ENCODE data around the gene PRXL2A. TPM values are rescaled to one million over a fixed set of nuclear protein-coding genes. Genes with fewer than 3 reads are reported as not detected.

PRXL2A gene
- total RNA-seq, 4 donors from 2014 or later, result 65.1 to 106 (median 89.0) TPM

- TF ChIP-seq, protein P1, sequence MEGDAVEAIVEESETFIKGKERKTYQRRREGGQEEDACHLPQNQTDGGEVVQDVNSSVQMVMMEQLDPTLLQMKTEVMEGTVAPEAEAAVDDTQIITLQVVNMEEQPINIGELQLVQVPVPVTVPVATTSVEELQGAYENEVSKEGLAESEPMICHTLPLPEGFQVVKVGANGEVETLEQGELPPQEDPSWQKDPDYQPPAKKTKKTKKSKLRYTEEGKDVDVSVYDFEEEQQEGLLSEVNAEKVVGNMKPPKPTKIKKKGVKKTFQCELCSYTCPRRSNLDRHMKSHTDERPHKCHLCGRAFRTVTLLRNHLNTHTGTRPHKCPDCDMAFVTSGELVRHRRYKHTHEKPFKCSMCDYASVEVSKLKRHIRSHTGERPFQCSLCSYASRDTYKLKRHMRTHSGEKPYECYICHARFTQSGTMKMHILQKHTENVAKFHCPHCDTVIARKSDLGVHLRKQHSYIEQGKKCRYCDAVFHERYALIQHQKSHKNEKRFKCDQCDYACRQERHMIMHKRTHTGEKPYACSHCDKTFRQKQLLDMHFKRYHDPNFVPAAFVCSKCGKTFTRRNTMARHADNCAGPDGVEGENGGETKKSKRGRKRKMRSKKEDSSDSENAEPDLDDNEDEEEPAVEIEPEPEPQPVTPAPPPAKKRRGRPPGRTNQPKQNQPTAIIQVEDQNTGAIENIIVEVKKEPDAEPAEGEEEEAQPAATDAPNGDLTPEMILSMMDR (IDR thresholded peaks at IDR 0.05), result no peak
- no peak for TF ChIP-seq POLR2A (IDR thresholded peaks at IDR 0.05)
- H3K4me3 ChIP-seq (ENCODE audit: low read depth, poor library complexity, severe bottlenecking), result no peak overlapping the region
- 41 to 48% methylated on average over 6 of the region's 6 CpGs for WGBS, 2 donors
- DNase-seq (ENCODE audit: low spot score in 2 of 2), result no peak
- intact Hi-C loops (cut with DNase I; ENCODE audit: low total_unique reads), result no loop called here
These were observed 50.3 kb downstream of the PRXL2A start for GRCh38 chr10:80458638-80459037.

DNA sequence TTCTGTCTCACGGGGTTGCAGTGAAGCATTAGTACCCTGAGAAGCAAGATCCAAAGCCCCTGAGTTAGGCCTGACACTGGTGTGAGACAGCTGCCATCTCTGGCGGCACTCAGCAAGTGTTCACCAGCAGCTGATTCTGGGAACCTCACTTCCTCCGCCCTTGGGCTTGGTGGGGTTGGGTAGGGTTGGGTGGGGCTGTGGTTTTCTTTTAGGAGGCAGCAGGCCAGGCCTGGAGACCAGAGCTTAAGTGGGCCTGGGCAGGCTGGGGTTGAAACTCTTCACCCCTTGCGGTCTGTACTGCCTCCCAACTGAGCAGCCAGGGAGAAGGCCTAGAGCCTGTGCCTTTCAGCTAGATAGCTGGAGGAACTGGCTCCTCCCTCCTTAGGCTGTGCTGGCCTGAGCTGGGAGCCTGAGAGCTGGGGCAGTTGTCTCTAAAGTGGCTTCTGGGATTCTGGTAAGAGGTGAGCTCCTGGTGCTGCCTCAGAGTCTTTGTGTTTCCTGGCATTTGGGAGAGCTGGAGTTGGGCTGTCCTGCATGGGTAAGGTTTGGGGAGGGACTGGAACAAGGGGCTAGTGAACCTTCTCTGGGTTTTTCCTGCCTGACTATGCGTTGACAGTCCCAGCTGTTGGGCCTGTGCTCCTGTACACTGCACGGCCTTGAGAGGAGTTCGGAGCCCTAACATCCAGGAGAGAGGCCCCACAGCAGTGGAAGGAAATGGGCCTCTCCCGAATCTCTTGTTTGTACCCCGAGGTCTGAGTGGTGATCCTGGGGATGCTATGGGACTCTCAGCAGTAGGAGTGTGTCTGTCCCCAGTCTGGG lies 50.9 kb downstream of the PRXL2A start:
- 9 to 17% methylated on average over 9 of the region's 9 CpGs for WGBS, 2 donors
- DNase-seq (ENCODE audit: low spot score in 2 of 2), result peak; percentile 83 to 96
- intact Hi-C loops (cut with DNase I; ENCODE audit: low total_unique reads), result no loop called here
- H3K4me3 ChIP-seq (ENCODE audit: low read depth, poor library complexity, severe bottlenecking), result no peak overlapping the region
- TF ChIP-seq, protein P1 (IDR thresholded peaks at IDR 0.05), result no peak
- no peak for TF ChIP-seq POLR2A (IDR thresholded peaks at IDR 0.05)

- no peak overlapping the region for H3K4me3 ChIP-seq (ENCODE audit: low read depth, poor library complexity, severe bottlenecking)
- intact Hi-C loops (cut with DNase I; ENCODE audit: low total_unique reads), result no loop called here
- TF ChIP-seq, protein P1 (IDR thresholded peaks at IDR 0.05), result no peak
- no peak for TF ChIP-seq POLR2A (IDR thresholded peaks at IDR 0.05)
- peak; percentile 80 to 91 for DNase-seq (ENCODE audit: low spot score in 2 of 2)
- WGBS, 2 donors, result 20 to 39% methylated on average over 6 of the region's 6 CpGs
These were observed 52.3 kb downstream of the PRXL2A start for GRCh38 chr10:80460399-80461207.

GRCh38 chr10:80461208-80462183 lies 53.1 kb downstream of the PRXL2A start:
- peak in 1 of 2 donors; percentile 90 for DNase-seq (ENCODE audit: low spot score in 2 of 2)
- WGBS, 2 donors, result 35 to 39% methylated on average over 7 to 8 of the region's 8 CpGs
- TF ChIP-seq, protein P1 (IDR thresholded peaks at IDR 0.05), result no peak
- TF ChIP-seq POLR2A (IDR thresholded peaks at IDR 0.05), result no peak
- H3K4me3 ChIP-seq (ENCODE audit: low read depth, poor library complexity, severe bottlenecking), result no peak overlapping the region
- intact Hi-C loops (cut with DNase I; ENCODE audit: low total_unique reads), result no loop called here

GRCh38 chr10:80462299-80462980 lies 54.1 kb downstream of the PRXL2A start:
- H3K4me3 ChIP-seq (ENCODE audit: low read depth, poor library complexity, severe bottlenecking), result no peak overlapping the region
- TF ChIP-seq POLR2A (IDR thresholded peaks at IDR 0.05), result no peak
- TF ChIP-seq, protein P1 (IDR thresholded peaks at IDR 0.05), result no peak
- WGBS, 2 donors, result 42% methylated on average over 7 of the region's 7 CpGs
- intact Hi-C loops (cut with DNase I; ENCODE audit: low total_unique reads), result no loop called here
- no peak for DNase-seq (ENCODE audit: low spot score in 2 of 2)

All from lower leg skin (tissue), 4 donors.